GM19099 (cell line): ENCODE results near the gene CXCL12.

Experiments
- POLR2A ChIP-seq: IDR thresholded peaks from 3 replicates; pipeline ENCODE4 v1.6.1; 2011; ENCODE audit warnings: low read depth; ENCODE audit not compliant: insufficient read length; ENCODE audit errors: extremely low read depth

Gene CXCL12

GRCh38 chr10:44347609-44348400, 37.1 kb downstream of the CXCL12 start:
- TF ChIP-seq POLR2A, result no peak

GRCh38 chr10:44344727-44345126, 40.2 kb downstream of the CXCL12 start:
- TF ChIP-seq POLR2A, result no peak

- no peak for TF ChIP-seq POLR2A
Observed at GRCh38 chr10:44343843-44344242, 41.1 kb downstream of the CXCL12 start.

GRCh38 chr10:44341886-44342285, 43.0 kb downstream of the CXCL12 start:
- no peak for TF ChIP-seq POLR2A

GRCh38 chr10:44340557-44340956, 44.3 kb downstream of the CXCL12 start:
- TF ChIP-seq POLR2A, result no peak

GRCh38 chr10:44339218-44339617, 45.7 kb downstream of the CXCL12 start:
- TF ChIP-seq POLR2A, result no peak

GRCh38 chr10:44337081-44337480, 47.8 kb downstream of the CXCL12 start:
- TF ChIP-seq POLR2A, result no peak

- no peak for TF ChIP-seq POLR2A
Observed at GRCh38 chr10:44335330-44336021, 49.4 kb downstream of the CXCL12 start.

GRCh38 chr10:44334621-44335184, 50.2 kb downstream of the CXCL12 start:
- no peak for TF ChIP-seq POLR2A

GRCh38 chr10:44334091-44334490, 50.8 kb downstream of the CXCL12 start:
- no peak for TF ChIP-seq POLR2A

- TF ChIP-seq POLR2A, result no peak
Observed at GRCh38 chr10:44333511-44333910, 51.4 kb downstream of the CXCL12 start.

GRCh38 chr10:44332465-44332864, 52.4 kb downstream of the CXCL12 start:
- no peak for TF ChIP-seq POLR2A

- TF ChIP-seq POLR2A, result no peak
Observed at GRCh38 chr10:44330431-44330830, 54.5 kb downstream of the CXCL12 start.

- no peak for TF ChIP-seq POLR2A
Observed at GRCh38 chr10:44327461-44327860, 57.4 kb downstream of the CXCL12 start.
